ENCODE data around the gene TMEM45A.
"Not testable (repeated sequence)": the region's sequence is repeated elsewhere in the genome, so short reads cannot be mapped to it uniquely, and the experiment has no call there.

TMEM45A gene

GRCh38 chr3:100578646-100579045 is 86.2 kb downstream of the TMEM45A start:
- DNase-seq: no peak

GRCh38 chr3:100580147-100580546 is 87.7 kb downstream of the TMEM45A start:
- no peak for DNase-seq

DNA sequence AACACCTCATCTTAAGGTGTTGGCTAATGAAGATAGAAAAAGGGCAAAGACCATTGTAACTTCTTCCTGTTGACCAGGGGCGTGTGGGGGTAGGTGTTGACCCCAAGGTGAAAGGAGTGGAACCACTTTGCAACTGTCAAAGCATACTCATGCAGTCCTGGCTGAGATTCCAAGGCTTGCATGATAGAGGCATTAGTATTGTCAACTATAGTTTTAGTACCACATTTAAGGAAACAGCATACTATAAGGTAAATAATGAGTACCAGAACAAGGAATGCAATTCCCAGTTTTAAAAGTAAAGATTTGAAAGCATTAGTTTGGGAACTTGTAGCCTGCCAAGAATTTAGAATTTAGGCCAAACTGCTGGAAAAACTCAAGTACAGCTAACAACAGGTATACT is 89.2 kb downstream of the TMEM45A start:
- DNase-seq: no peak

DNA sequence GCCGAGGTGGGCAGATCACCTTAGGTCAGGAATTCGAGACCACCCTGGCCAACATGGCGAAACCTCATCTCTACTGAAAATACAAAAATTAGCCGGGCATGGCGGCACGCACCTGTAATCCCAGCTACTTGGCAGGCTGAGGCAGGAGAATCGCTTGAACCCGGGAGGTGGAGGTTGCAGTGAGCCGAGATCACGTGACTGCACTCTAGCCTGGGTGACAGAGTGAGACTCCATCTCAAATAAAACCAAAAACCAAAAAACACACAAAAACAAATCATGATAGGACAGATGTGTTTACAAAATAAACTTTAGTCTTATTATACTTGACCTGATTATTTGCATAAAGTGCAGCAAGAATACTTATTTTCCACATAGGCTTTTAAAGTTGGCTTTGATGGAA is 89.7 kb downstream of the TMEM45A start:
- DNase-seq: not testable (repeated sequence)

- no peak for DNase-seq
These were observed 91.8 kb downstream of the TMEM45A start for GRCh38 chr3:100584101-100584660.

DNA sequence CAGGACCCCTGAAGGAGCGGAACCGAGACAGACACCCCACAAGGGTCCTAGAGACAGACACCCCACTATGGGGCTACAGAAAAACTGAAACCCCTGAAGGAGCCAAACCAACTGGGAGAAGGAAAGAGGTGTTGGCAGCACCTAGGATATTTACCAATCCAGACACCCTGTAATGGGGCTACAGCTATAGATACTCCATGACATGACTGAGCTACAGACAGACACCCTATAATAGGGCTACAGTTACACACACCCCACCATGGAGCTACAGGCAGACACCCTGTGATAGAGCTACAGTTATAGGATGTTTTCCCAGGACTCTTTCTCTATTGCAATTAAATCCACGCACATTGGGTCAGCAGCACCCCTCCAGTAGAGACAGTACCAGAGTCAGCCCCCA is 94.4 kb downstream of the TMEM45A start:
- DNase-seq: no peak

- DNase-seq: no peak
These were observed 95.8 kb downstream of the TMEM45A start for GRCh38 chr3:100588251-100588650.

GRCh38 chr3:100590114-100590839 is 97.9 kb downstream of the TMEM45A start:
- DNase-seq: peak; percentile 88

DNA sequence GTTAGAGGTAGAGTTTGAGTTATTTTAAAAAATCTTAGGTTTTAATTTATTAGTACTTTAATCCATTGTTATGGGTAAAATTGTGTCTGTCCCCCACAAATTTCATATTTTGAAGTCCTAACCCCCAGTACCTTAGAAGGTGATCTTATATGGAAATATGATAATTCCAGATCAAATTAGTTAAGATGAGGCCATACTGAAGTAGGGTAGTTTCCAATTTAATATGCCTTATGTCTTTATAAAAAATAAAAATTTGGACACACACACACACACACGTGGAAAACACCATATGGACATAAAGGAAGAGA is 98.4 kb downstream of the TMEM45A start:
- DNase-seq: no peak

DNA sequence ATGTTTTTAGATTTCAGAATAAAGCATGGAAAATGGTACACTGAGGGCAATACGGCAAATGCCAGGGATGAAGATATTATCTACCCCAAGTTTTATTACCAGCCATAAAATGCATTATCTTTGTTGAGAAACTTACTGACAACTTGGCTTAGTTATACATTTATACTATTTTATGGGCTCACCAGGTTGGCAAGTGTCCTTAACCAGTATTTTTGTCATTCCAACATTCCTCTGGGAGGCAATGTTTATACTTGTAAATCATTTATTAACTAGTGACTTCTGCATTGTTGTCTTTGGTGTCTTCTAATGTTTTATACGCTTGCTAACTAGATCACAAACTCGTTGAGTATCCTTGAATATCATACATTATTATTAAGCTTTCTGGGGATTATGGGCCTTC is 99.0 kb downstream of the TMEM45A start:
- DNase-seq: no peak

DNA sequence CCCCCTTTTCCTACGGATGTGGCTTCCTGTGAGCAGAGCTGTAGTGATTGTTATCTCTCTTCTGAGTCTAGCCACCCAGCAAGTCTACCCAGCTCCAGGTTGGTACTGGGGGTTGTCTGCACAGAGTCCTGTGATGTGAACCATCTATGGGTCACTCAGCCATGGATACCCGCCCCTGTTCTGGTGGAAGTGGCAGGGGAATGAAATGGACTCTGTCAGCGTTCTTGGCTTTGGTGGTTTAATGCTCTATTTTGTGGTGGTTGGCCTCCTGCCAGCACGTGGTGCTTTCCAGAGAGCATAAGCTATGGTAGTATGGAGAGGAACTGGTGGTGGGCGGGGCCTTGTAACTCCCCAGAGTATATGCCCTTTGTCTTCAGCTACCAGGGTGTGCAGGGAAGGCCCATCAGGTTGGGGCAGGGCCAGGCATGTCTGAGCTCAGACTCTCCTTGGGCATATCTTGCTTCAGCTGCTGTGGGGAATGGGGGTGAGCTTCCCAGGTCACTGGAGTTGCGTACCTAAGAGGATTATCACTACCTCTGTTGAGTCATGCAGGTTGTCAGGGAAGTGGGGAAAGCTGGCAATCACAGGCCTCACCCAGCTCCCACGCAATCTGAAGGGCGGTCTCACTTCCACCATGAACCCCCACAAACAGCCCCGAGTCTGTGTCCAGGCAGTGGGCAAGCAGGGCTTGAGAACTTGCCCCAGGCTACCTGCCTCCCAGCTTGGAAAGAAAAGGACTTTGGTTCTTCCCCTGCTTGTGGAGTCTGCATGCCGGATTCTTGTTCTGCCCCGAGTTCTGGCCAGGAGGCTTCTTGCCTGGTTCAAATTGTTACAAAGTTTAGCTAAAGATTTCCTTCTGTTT is 108.0 kb downstream of the TMEM45A start:
- peak; percentile 44 for DNase-seq

- peak; percentile 21 for DNase-seq
These were observed 110.4 kb downstream of the TMEM45A start for GRCh38 chr3:100602506-100603444.

- DNase-seq: peak; percentile 67
These were observed 111.0 kb downstream of the TMEM45A start for GRCh38 chr3:100603469-100603868.

GRCh38 chr3:100605358-100605757 is 112.9 kb downstream of the TMEM45A start:
- DNase-seq: no peak

DNA sequence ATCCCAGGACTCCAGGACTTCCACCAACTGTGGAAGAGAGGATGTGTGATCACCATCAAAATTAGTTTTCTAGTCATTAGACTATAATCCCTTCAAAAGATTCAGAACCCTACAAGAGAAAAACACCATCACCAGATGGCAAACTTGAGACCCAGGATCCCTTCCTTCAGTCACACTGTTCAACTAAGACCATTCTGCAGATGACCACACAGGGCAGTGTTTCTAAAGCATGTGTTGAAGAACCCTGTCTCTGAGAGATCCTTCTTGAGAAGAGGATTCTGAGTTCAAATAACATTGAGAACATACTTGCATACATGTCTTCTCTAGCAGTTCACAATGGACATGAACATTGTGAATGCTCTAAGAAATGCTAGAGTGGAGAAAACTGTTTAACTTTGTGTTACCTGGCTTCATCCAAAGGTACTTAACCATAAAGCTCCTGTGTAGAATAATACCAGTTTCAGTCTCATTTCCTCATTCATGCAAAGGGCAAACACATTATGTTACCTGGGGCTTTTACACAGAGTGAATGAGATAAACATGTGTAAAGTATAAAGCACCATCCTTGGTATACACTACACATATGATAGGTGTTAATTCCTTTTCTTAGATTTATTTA is 114.6 kb downstream of the TMEM45A start:
- DNase-seq: peak; percentile 12

DNA sequence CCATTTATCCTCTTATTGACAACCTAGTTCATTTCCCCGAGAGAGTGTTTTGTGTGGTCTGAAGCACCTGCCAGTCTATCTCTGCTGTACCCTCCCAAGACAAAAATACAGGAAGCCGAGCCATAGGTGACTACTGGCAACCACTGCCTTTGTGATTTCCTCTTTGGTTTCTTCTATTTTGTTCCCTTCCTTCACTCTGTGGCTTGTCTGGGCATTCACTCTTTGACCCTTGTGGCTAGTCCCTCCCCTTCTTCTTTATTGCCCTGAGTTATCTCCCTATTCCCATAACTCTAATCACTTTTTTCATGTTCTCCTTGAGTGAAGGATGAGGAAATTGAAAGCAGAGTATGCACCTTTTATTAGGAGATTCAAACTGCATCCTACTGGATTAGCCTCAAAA is 116.9 kb downstream of the TMEM45A start, which contains the start of gene ADGRG7:
Gene ADGRG7, plus strand, starts transcription at position 297 of the 400 bp plus-strand sequence. CDS start 256 bp downstream, outside the sequence.
- no peak for DNase-seq

GRCh38 chr3:100609963-100610362 is 117.5 kb downstream of the TMEM45A start:
- DNase-seq: no peak

- DNase-seq: no peak
These were observed 118.8 kb downstream of the TMEM45A start for GRCh38 chr3:100611221-100611620.

- DNase-seq: no peak
These were observed 121.4 kb downstream of the TMEM45A start for GRCh38 chr3:100613721-100614390.

DNA sequence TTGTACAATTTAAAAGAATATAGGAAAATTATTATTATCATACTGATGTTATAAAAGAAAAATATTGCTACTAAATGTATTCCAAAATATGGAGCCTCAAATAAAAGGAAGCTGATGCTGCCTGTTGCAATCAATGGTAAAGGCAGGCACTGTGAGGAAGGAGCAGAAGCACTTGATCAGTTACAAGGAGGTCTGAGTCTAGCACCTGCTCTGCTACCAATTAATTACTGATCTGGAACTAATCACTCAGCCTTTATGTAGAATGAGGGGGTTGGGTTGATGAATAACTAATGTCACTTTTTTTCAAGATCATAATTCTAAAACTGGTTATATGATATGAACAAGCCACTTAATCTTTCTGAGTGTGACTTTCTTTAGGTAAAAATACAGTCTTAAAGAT is 122.5 kb downstream of the TMEM45A start:
- no peak for DNase-seq

GRCh38 chr3:100615684-100616083 is 123.3 kb downstream of the TMEM45A start:
- no peak for DNase-seq

- DNase-seq: no peak
These were observed 128.8 kb downstream of the TMEM45A start for GRCh38 chr3:100621251-100621650.

Data from hematopoietic multipotent progenitor cell treated with erythropoietin and hydrocortisone succinate and interleukin-3 and kit ligand, for 6 days (in vitro differentiated cells).